GM23248 (cell line): Measurements from ENCODE around the gene TMEM126B.

Source experiments
- EZH2 ChIP-seq: fragments of 200-600 bp; sonication (generic); IDR thresholded peaks from 2 replicates; pipeline ENCODE4 v1.6.1; 2018; ENCODE audit warnings: antibody characterized with exemption, mild to moderate bottlenecking; ENCODE audit not compliant: insufficient read depth, poor library complexity, severe bottlenecking
- EZH2phosphoT487 ChIP-seq: fragments of 200-600 bp; sonication (generic); IDR thresholded peaks from 2 replicates; pipeline ENCODE4 v1.6.1; 2018; ENCODE audit warnings: antibody characterized with exemption, moderate library complexity, mild to moderate bottlenecking, low read depth; ENCODE audit not compliant: insufficient read depth

GRCh38 chr11:85664615-85665481 lies 36.5 kb downstream of the TMEM126B start, which contains the start of gene CREBZF:
- TF ChIP-seq EZH2phosphoT487 (no peak), EZH2 (no peak)
